PC-9 (cell line): Measurements from ENCODE around the gene UBE2L5. TPM values are rescaled to one million over a fixed set of nuclear protein-coding genes. Genes with fewer than 3 reads are reported as not detected.

Experiments
- BruUV-seq: library from RNA; stranded (reverse); fragments of 400-500 nt; replicated peaks from 2 replicates; lab custom pipeline; 2021; lab: Mats Ljungman, UMichigan
- CTCF ChIA-PET: fragments of 300-600 bp; sonication (Branson Sonifier 250); formaldehyde crosslinking; loops from one replicate; lab custom pipeline; 2022; ENCODE audit warnings: antibody characterized with exemption; lab: Charles Lee
- POLR2A ChIA-PET: fragments of 300-600 bp; sonication (Branson Sonifier 250); formaldehyde crosslinking; loops from one replicate; lab custom pipeline; 2022; ENCODE audit warnings: antibody characterized with exemption; ENCODE audit not compliant: unreplicated experiment; lab: Charles Lee
- DNase-seq, 2 experiments: peaks; one replicate each; pipeline versions ENCODE4 v3.0.0 to v3.0.0-alpha.2; 2015 to 2022; ENCODE audit warnings: mixed read lengths in 1 of 2
- H2AFZ ChIP-seq: fragments of 200-600 bp; sonication (generic); 2 replicates; pipeline ENCODE4 v1.8.1; 2017; ENCODE audit warnings: antibody characterized with exemption
- H3F3A ChIP-seq: fragments of 200-600 bp; sonication (generic); 2 replicates; pipeline ENCODE4 v1.8.1; 2017; ENCODE audit warnings: antibody characterized with exemption, mild to moderate bottlenecking, low read depth; ENCODE audit not compliant: insufficient read depth
- H3K27ac ChIP-seq: fragments of 200-600 bp; sonication (generic); 2 replicates; pipeline ENCODE4 v1.6.1; 2016; ENCODE audit warnings: mixed run types
- H3K27me3 ChIP-seq: fragments of 200-600 bp; sonication (generic); 2 replicates; pipeline ENCODE4 v1.6.1; 2016; ENCODE audit warnings: low read depth, mixed run types; ENCODE audit not compliant: insufficient read depth
- H3K36me3 ChIP-seq: fragments of 200-600 bp; sonication (generic); 2 replicates; pipeline ENCODE4 v1.6.1; 2016; ENCODE audit warnings: low read depth, mixed run types
- H3K4me1 ChIP-seq: fragments of 200-600 bp; sonication (generic); replicated peaks from 2 replicates; pipeline ENCODE4 v1.6.1; 2016; ENCODE audit warnings: mixed run types; ENCODE audit not compliant: insufficient read depth
- H3K4me2 ChIP-seq: fragments of 200-600 bp; sonication (generic); 2 replicates; pipeline ENCODE4 v1.6.1; 2017; ENCODE audit warnings: mixed run types
- H3K4me3 ChIP-seq: fragments of 200-600 bp; sonication (generic); 2 replicates; pipeline ENCODE4 v1.6.1; 2016; ENCODE audit warnings: mixed run types
- H3K79me2 ChIP-seq: fragments of 200-600 bp; sonication (generic); 2 replicates; pipeline ENCODE4 v1.6.1; 2017; ENCODE audit warnings: low read depth, mixed run types
- H3K9me2 ChIP-seq: fragments of 200-600 bp; sonication (generic); 2 replicates; pipeline ENCODE4 v1.8.1; 2017; ENCODE audit warnings: mild to moderate bottlenecking; ENCODE audit not compliant: insufficient read depth
- H3K9me3 ChIP-seq: fragments of 200-600 bp; sonication (generic); 2 replicates; pipeline ENCODE4 v1.8.1; 2016; ENCODE audit warnings: low read depth; ENCODE audit not compliant: insufficient read depth
- H4K20me1 ChIP-seq: fragments of 200-600 bp; sonication (generic); 2 replicates; pipeline ENCODE4 v1.8.1; 2017; ENCODE audit not compliant: insufficient read depth
- CTCF ChIP-seq: fragments of 200-600 bp; sonication (generic); conservative IDR thresholded peaks from 2 replicates; pipeline ENCODE4 v1.6.1; 2017; ENCODE audit warnings: mixed run types, antibody characterized with exemption, mild to moderate bottlenecking, moderate library complexity
- EZH2 ChIP-seq: fragments of 200-600 bp; sonication (generic); IDR thresholded peaks from 2 replicates; pipeline ENCODE4 v1.8.0; 2017; ENCODE audit warnings: antibody characterized with exemption, low read depth
- intact Hi-C: fragments of 100-400 bp; cut with micrococcal nuclease; formaldehyde crosslinking; loops from one replicate; pipeline ENCODE4 v1.10.0; 2022; ENCODE audit not compliant: unreplicated experiment
- total RNA-seq: library from RNA; stranded (reverse); gene quantifications from 2 replicates; pipeline ENCODE4 v1.2.3, GENCODE V29; 2021

UBE2L5 gene
- total RNA-seq, 1 experiment from 2014 or later = not detected

GRCh38 chr13:30456290-30456689 is 34.0 kb downstream of the UBE2L5 start:
- no peaks in the 10 kb centered on the region for H3K4me1 ChIP-seq
- no peaks in the 10 kb centered on the region for H3K9me3 ChIP-seq
- H3K4me3 ChIP-seq = no peak overlapping the region
- H2AFZ ChIP-seq = no peak overlapping the region
- TF ChIP-seq EZH2 (no peak), CTCF (no peak)
- BruUV-seq = no TSS peak
- H3K79me2 ChIP-seq = 0 out of 2 replicates have a peak, but pooled peaks cover under 1% of the 10 kb centered on the region
- H4K20me1 ChIP-seq = no peaks in the 10 kb centered on the region
- H3K9me2 ChIP-seq = no peaks in the 10 kb centered on the region
- H3K36me3 ChIP-seq = 0 out of 2 replicates have a peak, but pooled peaks cover 5% of the 10 kb centered on the region
- ChIA-PET POLR2A (no interaction called here), CTCF (no interaction called here)
- intact Hi-C loops = no loop called here
- DNase-seq = no peak
- H3F3A ChIP-seq = peaks cover 27% of the 10 kb centered on the region
- H3K27me3 ChIP-seq = no peaks in the 10 kb centered on the region
- no peak overlapping the region for H3K27ac ChIP-seq
- no peak overlapping the region for H3K4me2 ChIP-seq

- POLR2A ChIA-PET = no interaction called here
- H3K27ac ChIP-seq = no peak overlapping the region
- BruUV-seq = no TSS peak
Measured at GRCh38 chr13:30457306-30457891, 35.1 kb downstream of the UBE2L5 start.

More at GRCh38 chr13:30457306-30457891, 35.1 kb downstream of the UBE2L5 start:
- Histone ChIP-seq H3K27me3 (no peaks in the 10 kb centered on the region), H3K9me2 (no peaks in the 10 kb centered on the region), H3F3A (peaks cover 38% of the 10 kb centered on the region), H3K79me2 (peaks cover 11% of the 10 kb centered on the region), H3K4me1 (peaks cover 7% of the 10 kb centered on the region; the same call in 1 of the 2 replicates), H3K4me3 (no peak overlapping the region), H3K36me3 (peaks cover 16% of the 10 kb centered on the region), H4K20me1 (no peaks in the 10 kb centered on the region), H3K9me3 (no peaks in the 10 kb centered on the region), H2AFZ (no peak overlapping the region), H3K4me2 (no peak overlapping the region)
- intact Hi-C loops = no loop called here
- DNase-seq = no peak
- TF ChIP-seq CTCF (no peak), EZH2 (no peak)
- CTCF ChIA-PET = no interaction called here
